Erythroblast (primary cell): Measurements from ENCODE around the gene FAM47E.
A peak's percentile ranks its signal among the peaks of the same experiment; 100 is the strongest.

Source experiments
- DNase-seq, 2 experiments: peaks; one replicate each; lab custom pipeline; 2025; lab: John Stamatoyannopoulos, UW
- GATA1 ChIP-seq: IDR thresholded peaks from 2 replicates; pipeline ENCODE4 v1.6.1; 2011; ENCODE audit warnings: low read depth, mild to moderate bottlenecking, control low read depth, low read length, moderate library complexity
- POLR2A ChIP-seq: IDR thresholded peaks from 2 replicates; pipeline ENCODE4 v1.6.1; 2011; ENCODE audit warnings: mild to moderate bottlenecking, low read length

FAM47E gene

DNA sequence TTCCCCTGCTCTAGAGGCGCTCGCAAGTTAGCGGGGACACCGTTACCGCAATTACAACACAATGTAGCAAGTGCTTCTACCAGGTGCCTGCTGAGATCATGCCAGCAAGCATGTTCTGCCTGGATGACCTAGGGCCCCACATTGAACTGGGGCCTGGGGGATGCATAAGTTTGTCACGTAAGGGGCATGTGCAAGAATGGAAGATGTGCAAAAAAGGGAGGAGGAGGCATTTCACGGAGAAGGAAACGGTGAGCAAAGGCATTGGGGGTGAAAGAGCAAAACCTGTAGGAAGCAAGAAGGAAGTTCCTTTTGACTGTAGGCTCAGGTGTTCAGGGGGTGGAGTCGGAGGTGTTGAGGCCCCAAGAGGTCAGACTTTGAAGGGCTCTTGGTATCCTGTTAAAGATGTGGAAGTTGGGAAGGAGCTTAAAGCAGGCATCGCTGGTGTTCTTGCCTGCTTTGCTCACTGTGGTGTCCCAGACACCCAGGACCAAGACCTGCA lies 37.3 kb upstream of the FAM47E start:
- DNase-seq: peak in 1 of 2 experiments; percentile 35
- peak; percentile 1 for TF ChIP-seq POLR2A
- no peak for TF ChIP-seq GATA1

DNA sequence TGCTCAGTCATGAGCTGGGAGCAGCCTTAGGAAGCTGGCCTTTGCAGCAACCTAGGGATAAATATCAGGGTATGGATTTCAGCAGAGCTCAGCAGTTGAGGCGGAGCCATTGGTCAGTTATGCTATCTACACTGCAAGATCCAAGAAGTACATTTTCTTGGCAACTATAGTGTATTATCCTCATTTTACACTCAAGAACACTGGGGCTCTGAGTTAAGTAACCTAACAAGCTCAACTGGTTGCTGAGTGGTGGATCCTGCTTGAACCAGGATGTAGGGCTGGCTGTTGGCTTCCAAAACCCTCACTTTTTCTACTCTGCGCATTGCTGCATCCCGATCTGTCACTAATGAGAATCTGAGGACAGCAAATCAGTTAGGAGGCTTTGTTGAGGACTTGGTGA lies 36.4 kb upstream of the FAM47E start:
- no peak for TF ChIP-seq GATA1
- TF ChIP-seq POLR2A: peak; percentile 12
- DNase-seq: peak; percentile 13 to 54

DNA sequence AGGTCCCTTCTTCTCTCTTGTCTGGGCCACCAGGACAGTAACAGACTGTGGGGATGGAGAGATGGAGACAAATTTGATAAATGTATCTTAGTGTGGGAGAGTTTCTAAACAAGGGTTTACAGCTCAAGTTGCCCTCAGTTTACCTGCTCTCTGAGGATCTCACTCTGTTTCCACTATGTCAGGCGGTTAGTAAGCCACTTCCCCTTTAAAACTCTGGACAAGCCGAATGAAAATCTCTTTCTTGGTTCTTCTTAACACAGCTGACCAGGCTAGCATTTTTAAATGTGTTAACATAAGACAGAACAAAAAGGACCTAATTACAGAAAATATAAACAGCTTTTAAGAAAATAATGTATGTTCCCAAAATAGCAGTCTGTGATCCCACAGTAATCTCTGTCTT lies 35.0 kb upstream of the FAM47E start:
- TF ChIP-seq GATA1: no peak
- no peak for TF ChIP-seq POLR2A
- no peak for DNase-seq

DNA sequence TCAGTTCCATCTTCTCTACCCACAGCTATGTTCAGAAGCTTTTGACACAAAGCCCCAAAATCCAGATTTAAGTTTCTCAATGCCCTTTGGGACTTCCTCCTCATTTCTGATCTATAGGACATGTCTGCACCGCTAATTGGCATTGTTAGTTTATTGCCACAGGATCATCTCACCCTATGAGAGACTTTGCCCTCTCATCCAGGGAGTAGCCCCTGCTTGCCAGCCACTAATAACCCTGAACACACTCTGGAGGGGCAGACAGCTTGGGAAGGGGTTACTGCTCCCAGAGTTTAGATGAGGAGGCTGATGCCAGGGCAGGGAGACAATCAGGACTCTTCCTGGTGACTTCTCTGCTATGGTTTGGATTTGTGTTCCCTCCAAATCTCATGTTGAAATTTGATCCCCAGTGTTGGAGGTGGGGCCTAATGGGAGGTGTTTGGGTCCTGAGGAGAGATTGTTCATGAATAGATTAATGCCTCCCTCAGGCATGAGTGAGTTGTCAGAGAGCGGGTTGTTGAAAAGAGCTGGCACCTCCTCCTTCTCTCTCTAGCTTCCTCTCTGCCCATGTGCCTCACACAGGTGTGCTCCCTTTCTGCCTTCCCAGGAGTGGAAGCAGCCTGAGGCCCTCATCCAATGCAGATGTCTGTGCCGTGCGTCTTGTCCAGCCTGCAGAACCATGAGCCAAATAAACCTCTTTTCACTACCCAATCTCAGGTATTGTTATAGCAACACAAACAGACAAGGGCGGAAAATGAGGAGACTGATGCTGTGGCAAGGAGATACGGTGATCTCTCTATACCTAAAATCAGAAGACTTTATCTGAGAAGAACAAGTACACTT lies 34.3 kb upstream of the FAM47E start:
- no peak for TF ChIP-seq GATA1
- no peak for TF ChIP-seq POLR2A

DNA sequence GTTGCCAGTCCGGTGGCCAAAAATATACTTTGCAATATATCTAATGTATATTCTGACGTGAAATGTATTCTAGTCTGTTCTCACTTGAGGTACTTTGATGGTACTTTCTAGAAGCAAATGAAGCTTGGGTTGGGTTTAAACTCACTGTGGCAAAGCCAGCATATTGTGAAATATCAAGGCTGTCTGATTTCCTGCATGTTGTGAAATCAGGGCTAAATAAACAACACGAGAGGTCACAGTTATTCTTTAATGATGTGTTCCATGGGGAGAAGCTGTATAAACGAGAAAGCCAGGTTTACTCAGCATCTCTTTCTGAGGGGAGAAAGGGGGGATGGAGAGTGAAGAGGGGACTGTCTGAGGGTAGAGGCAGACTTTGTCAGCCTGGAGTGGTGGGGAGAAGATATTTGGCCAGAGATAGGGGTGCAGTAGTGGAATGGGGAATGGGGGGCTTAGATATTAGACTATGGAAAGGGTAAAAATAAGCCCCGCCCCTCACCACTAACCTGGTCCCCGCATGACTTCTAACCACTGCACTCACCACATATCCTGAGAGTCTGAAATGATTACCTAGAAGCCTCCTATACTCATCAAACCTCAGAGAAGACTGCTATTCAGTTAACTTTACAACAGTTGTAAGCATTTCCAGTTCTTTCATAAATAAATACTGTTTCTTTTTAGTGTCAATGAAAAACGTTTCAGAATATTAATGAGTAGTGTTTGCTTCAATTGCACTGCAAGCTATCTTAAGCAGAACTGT lies 32.0 kb upstream of the FAM47E start:
- DNase-seq: no peak
- TF ChIP-seq POLR2A (no peak), GATA1 (no peak)

More for the DNA sequence above, 34.3 kb upstream of the FAM47E start:
- no peak for DNase-seq

DNA sequence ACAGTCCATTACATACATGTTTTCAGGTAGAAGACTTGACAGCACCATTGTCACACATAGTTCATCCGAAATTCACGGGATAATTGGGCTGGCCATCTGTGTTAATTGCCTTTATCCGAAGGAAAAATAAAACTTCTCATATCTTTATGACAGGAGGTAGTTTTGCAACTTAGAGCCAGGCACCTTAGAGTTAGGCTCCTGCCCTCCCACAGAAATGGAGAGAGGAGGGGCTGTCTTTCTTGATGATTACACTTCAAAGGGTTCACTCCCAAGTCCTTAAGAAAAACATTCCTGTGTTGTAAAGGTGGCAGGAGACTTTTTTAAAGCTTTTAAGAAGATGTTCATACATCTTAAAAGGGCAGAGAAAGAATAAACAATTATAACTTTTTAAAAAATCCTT lies 27.4 kb upstream of the FAM47E start:
- DNase-seq: no peak
- no peak for TF ChIP-seq GATA1

DNA sequence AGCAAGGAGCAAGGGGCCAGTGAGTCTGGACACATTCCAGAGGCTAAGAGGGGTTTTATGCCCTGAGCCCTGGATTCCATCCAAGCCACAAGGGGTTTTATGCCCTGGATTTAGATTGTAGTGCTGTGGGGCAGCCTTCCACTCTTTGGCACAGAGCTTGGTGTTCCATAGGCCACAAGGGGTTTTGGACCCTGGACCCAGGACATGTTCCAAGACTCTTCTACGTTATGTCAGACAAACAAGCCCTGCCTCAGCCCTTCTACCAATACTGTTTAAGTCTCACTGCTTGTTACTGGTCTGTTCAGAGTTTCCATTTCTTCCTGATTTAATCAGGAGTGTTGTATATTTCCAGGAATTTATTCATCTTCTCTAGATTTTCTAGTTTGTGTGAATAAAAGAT lies 25.1 kb upstream of the FAM47E start:
- no peak for DNase-seq
- TF ChIP-seq GATA1 (no peak), POLR2A (no peak)

DNA sequence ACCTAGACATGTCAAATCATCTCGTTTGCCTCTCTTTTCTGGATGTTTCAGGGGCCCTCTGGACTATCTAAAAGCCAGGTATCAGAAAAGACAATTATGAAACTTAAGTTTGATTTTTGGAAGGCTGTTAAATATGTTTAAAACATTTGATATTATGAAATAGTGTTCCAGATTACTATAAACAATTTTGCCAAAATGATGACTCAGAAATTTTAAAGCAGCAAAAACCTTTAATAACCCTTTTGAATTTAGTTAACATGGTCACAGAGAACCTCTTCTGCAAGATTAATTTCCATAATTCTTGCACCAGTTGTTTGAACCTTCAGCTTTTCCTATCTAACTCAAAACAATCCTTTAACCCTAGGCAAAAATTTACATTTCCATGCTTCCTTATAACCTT lies 18.8 kb upstream of the FAM47E start:
- DNase-seq: no peak
- TF ChIP-seq GATA1: no peak
- no peak for TF ChIP-seq POLR2A

DNA sequence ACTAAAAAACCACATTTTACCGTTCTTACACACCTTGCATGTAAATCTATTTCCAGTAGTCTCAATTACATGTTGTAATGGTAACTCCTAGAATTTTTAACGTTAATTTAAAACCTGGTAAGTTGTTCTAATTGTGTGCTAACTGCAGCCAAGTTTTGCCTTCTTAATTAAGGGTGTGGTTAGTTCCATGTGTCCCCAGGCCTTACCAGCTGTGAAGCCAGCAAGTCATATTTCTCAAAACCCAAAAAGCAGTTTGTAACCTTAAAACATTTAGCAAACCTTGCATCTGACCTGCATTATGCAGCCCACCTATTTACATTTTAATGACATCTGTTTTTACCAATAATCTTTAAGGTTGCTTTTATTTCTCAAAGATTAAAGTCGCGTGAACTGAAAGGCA lies 18.4 kb upstream of the FAM47E start:
- TF ChIP-seq POLR2A: no peak
- DNase-seq: no peak

DNA sequence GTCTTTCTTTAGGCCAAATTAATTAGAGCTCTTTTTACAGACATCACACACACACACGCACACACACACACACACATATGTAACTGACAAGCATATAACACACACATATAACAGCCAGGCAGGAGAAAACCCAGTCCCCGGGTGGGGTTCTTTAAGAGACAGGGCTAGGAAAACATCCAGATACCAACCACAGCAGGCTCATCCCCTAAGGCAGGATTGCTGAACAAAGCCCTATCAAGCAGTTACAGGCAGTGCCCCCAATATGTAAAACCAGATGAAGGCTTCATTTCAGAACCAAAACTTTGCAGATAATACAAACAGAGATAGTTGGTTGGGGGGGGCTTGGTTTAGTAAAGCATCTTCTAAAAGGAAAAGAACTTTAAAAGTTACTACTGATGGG lies 18.0 kb upstream of the FAM47E start:
- no peak for TF ChIP-seq POLR2A
- TF ChIP-seq GATA1: no peak
- DNase-seq: peak in 1 of 2 experiments; percentile 44

DNA sequence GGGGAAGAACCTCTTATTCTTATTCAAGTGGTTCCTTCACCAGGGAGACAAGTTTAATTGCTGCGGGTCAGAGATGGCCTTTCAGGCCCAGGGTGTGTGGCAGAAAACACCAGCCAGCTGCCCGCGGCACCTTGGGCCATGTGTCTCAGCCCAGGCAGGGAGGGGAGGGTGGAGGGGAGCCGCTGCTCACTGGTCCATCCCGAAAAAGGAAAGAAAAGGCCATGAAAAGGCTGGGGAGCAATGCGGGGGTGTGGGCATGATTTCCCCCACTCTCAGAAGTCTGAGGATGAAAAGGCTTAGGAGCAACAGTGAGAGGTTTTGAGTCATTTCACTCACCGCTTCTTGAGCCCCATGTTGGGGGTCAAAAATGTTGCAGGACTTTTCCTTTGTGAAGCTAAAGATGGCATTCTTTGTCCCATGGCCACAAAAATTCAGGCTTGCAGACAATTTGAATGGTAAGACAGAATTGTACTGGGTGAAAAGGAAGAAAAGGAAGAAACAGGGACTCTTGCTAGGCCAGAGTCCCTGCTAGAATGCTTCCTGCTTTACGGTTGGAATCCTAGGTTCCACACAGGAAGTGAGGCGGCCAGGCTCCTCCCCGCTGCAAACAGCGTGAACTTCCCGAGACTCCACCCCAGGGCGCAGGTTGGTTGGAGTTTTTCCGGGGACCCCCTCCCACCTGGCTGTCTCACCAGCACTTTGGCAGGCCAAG lies 17.4 kb upstream of the FAM47E start:
- no peak for TF ChIP-seq POLR2A
- no peak for TF ChIP-seq GATA1

DNA sequence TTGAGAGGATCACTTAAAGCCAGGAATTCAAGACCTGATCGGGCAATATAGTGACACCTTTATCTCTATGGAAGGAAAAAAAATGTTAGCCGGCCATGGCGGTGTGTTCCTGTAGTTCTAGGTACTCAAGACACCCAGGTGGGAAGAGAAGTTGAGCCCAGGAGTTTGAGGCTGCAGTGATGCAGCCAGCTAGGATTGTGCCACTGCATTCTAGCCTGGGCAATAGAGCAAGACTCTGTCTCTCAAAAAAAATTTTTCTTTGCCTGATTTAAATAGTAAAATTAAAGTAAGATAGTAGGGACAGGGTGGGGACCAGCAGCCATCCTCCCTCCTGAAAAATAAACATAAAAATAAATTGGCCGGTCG lies 16.9 kb upstream of the FAM47E start:
- no peak for TF ChIP-seq POLR2A
- TF ChIP-seq GATA1: no peak
- no peak for DNase-seq

More for the DNA sequence above, 17.4 kb upstream of the FAM47E start:
- DNase-seq: no peak

DNA sequence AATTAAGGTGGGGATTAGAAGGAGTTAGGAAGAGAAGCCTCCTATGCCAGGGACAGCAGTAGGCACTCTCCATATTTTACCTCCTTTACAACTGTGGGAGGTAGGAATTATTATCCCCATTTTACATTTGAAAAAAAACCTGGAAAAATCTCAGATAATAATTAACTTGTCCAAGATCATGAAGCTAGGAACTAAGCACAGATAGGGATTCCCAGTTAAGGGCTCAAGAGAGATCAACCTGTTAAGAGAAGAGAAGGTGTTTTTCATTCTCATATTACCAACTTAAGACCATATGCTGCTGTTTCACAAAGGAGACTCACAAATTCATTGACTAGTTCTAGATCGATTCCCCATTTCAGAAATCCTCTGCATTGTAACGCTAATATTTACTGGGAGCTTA lies 16.1 kb upstream of the FAM47E start:
- no peak for DNase-seq
- TF ChIP-seq POLR2A: no peak
- no peak for TF ChIP-seq GATA1

DNA sequence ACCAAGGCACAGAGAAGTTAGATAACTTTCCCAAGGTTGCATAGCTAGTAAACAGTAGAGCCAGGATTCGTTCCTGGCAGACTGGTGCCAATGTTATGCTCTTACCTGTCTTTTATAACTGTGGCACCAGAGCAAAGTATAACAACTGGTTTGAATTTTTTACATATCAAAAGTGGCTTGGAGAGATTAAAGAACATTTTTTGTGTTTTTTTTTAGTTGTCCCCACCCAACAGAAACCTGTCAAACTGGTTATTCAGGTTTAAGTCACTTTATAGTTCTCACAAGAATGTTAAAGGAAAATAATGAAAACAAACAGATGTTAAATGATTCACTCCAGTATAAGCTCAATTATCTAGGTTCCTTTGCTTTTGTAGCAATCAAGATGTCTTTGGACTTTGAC lies 15.6 kb upstream of the FAM47E start:
- no peak for DNase-seq
- no peak for TF ChIP-seq POLR2A
- no peak for TF ChIP-seq GATA1
